Measurements from ENCODE around the gene PLP1.

- TF ChIP-seq CTCF (IDR thresholded peaks at IDR 0.05) (no peak), POLR2AphosphoS5 (IDR thresholded peaks at IDR 0.05) (no peak)
Measured at GRCh38 chrX:103742339-103742738, 34.3 kb upstream of the PLP1 start.
